Nephron progenitor cell (in vitro differentiated cells): ENCODE data around the gene C20orf204.

ENCODE experiments used
- DNase-seq: peaks from one replicate; pipeline ENCODE4 v3.0.0; 2021
- H3K27ac Mint-ChIP-seq: 2 replicates; pipeline ENCODE4 v1.8.0; 2021; ENCODE audit warnings: mild to moderate bottlenecking, moderate library complexity, mixed read lengths
- H3K27me3 Mint-ChIP-seq: 2 replicates; pipeline ENCODE4 v1.8.0; 2021; ENCODE audit warnings: mild to moderate bottlenecking, low read depth, mixed read lengths; ENCODE audit not compliant: poor library complexity
- H3K36me3 Mint-ChIP-seq: 2 replicates; pipeline ENCODE4 v1.8.0; 2021; ENCODE audit warnings: low read depth, mixed read lengths
- H3K4me1 Mint-ChIP-seq: 2 replicates; pipeline ENCODE4 v1.8.0; 2021; ENCODE audit warnings: mixed read lengths
- H3K4me3 Mint-ChIP-seq: 2 replicates; pipeline ENCODE4 v1.8.0; 2021; ENCODE audit warnings: mild to moderate bottlenecking, moderate library complexity, mixed read lengths
- H3K9me3 Mint-ChIP-seq: 2 replicates; pipeline ENCODE4 v1.8.0; 2021; ENCODE audit warnings: mild to moderate bottlenecking, moderate library complexity, mixed read lengths
- TF ChIP-seq, protein P1 (sequence below): fragments of 200-600 bp; sonication (generic); IDR thresholded peaks from 2 replicates; pipeline ENCODE4 v1.5.0; 2021; ENCODE audit warnings: antibody characterized with exemption

C20orf204 gene

DNA sequence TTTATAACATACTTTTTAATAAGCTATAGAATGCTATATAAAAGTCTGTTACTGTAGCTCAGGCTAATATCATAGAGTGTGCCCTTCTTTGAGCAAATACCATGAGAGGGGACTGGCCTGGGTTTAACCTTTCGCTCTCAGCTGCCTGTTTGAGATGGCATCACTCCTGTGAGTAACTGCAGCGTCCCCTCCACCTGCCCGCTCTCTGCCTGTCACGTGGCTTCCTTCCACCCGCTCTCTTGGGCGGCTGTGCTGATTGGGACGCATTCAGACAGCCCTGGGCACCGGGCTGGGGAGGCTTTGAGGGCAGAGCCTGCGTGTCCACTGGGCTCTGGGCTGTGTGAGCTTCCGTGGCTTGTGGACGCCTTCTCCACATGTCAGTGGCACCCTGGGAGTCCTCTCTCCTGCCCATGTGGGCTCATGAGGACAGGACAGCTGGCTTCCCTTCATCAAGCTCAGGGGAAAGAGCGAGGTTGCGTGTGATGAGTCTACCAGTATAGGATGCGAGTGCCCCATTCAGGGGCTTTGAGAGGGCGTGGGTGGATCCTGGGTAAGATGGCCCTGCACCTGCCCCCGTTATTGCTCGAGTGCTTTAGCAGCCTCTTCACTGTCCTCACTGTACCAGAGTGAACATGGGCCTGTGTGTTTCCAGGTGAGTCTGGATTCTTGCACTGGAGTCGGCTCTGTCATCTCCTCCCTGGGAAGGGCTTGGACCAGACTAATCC, 10.7 kb upstream of the C20orf204 start:
- peaks cover 7% of the 10 kb centered on the region for H3K27me3 Mint-ChIP-seq
- no peaks in the 10 kb centered on the region for H3K4me1 Mint-ChIP-seq
- H3K36me3 Mint-ChIP-seq = peaks cover 61% of the 10 kb centered on the region
- H3K9me3 Mint-ChIP-seq = no peaks in the 10 kb centered on the region
- no peak for DNase-seq
- no peak overlapping the region for H3K4me3 Mint-ChIP-seq
- TF ChIP-seq, protein P1, sequence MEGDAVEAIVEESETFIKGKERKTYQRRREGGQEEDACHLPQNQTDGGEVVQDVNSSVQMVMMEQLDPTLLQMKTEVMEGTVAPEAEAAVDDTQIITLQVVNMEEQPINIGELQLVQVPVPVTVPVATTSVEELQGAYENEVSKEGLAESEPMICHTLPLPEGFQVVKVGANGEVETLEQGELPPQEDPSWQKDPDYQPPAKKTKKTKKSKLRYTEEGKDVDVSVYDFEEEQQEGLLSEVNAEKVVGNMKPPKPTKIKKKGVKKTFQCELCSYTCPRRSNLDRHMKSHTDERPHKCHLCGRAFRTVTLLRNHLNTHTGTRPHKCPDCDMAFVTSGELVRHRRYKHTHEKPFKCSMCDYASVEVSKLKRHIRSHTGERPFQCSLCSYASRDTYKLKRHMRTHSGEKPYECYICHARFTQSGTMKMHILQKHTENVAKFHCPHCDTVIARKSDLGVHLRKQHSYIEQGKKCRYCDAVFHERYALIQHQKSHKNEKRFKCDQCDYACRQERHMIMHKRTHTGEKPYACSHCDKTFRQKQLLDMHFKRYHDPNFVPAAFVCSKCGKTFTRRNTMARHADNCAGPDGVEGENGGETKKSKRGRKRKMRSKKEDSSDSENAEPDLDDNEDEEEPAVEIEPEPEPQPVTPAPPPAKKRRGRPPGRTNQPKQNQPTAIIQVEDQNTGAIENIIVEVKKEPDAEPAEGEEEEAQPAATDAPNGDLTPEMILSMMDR = no peak
- no peak overlapping the region for H3K27ac Mint-ChIP-seq

DNA sequence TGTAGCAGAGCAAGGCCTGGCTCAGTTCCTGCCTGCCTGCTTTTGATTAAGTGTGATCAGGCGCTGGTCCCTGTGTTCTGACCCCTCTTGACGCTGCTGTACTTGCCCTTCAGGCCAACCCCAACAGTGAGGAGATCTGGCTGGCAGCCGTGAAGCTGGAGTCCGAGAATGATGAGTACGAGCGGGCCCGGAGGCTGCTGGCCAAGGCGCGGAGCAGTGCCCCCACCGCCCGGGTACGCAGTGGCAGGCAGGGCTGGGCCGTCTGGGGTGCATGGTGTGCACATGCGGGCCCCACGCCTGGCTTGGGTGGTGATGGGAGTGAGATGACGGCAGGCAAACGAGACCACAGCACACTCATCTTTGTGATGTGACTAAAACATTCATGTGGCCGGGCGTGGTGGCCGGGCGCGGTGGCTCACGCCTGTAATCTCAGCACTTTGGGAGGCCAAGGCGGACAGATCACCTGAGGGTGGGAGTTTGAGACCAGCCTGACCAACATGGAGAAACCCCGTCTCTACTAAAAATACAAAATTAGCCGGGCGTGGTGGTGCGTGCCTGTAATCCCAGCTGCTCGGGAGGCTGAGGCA, 10.1 kb upstream of the C20orf204 start:
- TF ChIP-seq, protein P1 = no peak
- Mint-ChIP-seq H3K36me3 (peaks cover 68% of the 10 kb centered on the region), H3K27ac (no peak overlapping the region), H3K4me3 (no peak overlapping the region), H3K9me3 (no peaks in the 10 kb centered on the region), H3K27me3 (peaks cover 7% of the 10 kb centered on the region), H3K4me1 (no peaks in the 10 kb centered on the region)
- no peak for DNase-seq

DNA sequence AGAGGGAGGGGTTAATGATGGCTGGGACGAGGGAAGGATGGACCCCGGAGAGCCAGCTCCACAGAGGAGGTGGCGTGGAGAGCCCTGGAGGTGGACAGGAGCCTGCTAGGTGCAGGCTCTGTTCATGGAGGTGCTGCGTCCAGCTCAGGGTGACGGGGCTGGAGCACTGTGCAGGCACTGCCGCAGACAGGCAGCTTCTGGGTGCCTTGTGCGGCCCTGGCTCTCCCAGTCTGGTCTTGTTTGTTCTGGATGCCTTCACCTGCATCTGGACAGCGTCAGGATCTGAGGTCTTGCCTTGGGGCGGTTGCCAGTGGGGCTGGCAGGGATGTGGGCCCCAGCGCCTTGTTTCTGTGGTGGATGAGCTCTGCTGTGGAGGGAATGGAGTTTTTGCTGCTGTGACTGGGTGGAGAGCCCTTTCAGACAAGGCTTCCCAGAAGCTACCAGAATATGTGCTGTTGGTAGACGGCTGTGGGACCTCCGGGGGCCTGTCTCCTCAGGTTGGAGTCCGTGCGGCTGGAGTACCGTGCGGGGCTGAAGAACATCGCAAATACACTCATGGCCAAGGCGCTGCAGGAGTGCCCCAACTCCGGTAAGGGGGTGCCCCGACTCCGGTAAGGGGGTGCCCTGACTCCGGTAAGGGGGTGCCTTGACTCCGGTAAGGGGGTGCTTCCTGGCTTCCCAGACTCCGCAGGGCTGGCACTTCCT, 7.8 kb upstream of the C20orf204 start:
- Mint-ChIP-seq H3K9me3 (no peaks in the 10 kb centered on the region), H3K4me3 (no peak overlapping the region), H3K27ac (no peak overlapping the region), H3K36me3 (peaks cover 63% of the 10 kb centered on the region), H3K27me3 (peaks cover 4% of the 10 kb centered on the region), H3K4me1 (no peaks in the 10 kb centered on the region)
- TF ChIP-seq, protein P1 = no peak
- DNase-seq = no peak

DNA sequence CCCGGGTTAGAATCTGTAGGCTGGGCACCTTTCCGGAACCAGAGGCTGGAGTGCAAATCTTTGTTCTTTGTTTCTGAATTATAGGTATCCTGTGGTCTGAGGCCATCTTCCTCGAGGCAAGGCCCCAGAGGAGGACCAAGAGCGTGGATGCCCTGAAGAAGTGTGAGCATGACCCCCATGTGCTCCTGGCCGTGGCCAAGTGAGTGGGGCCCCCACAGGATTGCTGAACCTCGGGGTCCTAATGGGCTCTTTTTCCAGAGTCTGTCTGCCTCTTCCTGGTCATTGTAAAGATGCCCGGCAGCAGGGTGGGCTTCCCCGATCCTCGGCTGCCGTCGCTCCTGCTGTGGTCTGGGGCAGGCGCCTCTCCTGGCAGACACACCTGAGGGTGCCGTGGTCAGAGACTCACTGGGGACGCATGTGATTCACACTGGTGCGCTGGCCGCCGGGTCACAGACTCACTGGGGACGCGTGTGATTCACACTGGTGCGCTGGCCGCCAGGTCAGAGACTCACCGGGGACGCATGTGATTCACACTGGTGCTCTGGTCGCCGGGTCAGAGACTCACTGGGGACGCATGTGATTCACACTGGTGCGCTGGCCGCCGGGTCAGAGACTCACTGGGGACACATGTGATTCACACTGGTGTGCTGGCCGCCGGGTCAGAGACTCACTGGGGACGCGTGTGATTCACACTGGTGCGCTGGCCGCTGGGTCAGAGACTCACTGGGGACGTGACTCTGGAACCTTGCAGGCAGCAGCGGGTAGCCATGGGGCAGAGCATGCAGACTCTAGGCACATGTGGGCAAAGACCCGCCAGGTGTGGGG, 6.5 kb upstream of the C20orf204 start:
- H3K27me3 Mint-ChIP-seq = peaks cover 6% of the 10 kb centered on the region
- no peak overlapping the region for H3K27ac Mint-ChIP-seq
- no peak overlapping the region for H3K4me3 Mint-ChIP-seq
- H3K9me3 Mint-ChIP-seq = no peaks in the 10 kb centered on the region
- H3K4me1 Mint-ChIP-seq = peaks cover 4% of the 10 kb centered on the region
- DNase-seq = no peak
- H3K36me3 Mint-ChIP-seq = peaks cover 62% of the 10 kb centered on the region
- TF ChIP-seq, protein P1 = no peak

DNA sequence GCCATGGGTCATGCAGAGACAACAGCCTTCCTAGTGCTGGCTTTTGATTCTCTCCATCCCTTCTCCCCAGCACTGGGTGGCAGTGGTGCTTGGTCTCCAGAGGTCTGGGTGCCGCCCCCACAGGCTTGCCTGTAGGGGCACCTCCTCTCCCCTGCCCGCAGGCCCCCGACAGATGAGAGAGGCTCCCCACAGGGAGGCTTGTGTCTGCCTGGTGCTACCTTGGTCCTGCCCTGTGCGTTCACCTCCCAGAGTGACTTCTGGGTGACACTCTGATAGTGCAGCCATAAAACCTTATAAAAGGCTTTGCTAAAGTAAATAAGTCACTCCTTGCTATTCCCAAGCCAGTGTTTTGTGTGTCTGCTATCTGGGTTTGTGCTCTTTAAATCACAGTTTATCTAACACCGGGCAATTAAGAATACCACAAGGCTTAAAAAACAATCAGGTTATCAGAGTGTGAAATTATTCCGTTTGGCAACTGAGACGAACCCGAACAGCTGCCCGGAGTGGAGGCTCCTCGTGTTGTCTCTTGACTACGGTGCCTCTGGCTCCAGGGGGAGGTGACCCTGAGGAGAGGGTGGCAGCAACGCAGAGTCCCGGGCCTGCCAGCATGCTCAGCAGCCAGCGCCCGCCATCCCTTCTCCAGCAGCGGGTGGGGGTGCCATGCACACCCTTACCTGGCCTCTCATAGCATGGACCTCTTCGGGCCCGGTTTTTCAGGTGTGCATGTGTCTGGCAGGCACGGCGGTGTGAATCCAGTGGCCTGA, 5.4 kb upstream of the C20orf204 start:
- H3K36me3 Mint-ChIP-seq = peaks cover 59% of the 10 kb centered on the region
- no peak for DNase-seq
- H3K27ac Mint-ChIP-seq = no peak overlapping the region
- peaks cover 7% of the 10 kb centered on the region for H3K27me3 Mint-ChIP-seq
- peaks cover 15% of the 10 kb centered on the region for H3K4me1 Mint-ChIP-seq
- TF ChIP-seq, protein P1 = no peak
- no peak overlapping the region for H3K4me3 Mint-ChIP-seq
- no peaks in the 10 kb centered on the region for H3K9me3 Mint-ChIP-seq
